CD4-positive, alpha-beta T cell treated with Interleukin-15 for 1 hour (primary cell): ENCODE measurements around the gene APH1B.

ENCODE experiments used
- DNase-seq: peaks from one replicate; pipeline ENCODE4 v3.0.0-alpha.2; 2020

The APH1B gene

GRCh38 chr15:63254991-63255390 lies 22.4 kb upstream of the APH1B start:
- no peak for DNase-seq

- DNase-seq = no peak
Observed at GRCh38 chr15:63255489-63255990, 21.9 kb upstream of the APH1B start.

DNA sequence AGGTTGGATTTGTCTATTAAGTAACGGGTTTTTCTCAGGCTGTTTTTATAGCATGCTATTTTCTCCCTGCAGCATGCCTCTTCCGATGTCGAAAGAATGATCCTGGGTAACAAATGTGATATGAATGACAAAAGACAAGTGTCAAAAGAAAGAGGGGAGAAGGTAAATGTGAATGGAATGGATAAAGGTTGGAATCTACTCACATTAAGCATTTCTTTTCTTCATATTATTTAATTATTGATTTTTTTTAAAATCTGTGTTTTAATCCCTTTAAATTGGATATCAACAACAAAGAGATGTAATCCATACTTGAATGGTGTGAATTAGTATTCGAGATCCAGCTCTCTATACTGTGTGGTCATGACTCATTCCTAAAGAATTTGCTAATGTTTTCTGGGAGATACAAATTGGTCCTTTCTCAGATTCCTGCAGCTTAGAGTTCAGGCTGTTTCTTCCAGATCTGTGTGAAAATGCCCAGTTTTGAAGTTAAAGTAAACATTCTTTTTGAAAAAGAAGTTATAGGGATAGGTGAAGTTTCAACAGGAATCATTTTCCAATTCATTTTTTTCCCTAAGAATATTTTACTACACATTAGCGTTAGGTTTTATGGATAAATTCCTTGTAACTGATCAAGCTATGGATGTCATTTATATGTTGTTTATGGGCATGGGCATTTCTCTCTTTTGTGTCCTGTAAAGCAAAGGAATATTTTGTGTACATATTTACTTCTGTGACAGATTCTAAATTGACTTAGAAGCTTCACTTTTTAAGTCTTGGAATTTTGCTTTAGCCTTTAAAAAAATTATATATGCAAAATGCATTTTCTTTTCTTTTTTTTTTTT lies 20.8 kb upstream of the APH1B start:
- DNase-seq = no peak

- no peak for DNase-seq
Observed at GRCh38 chr15:63258658-63259057, 18.7 kb upstream of the APH1B start.

DNA sequence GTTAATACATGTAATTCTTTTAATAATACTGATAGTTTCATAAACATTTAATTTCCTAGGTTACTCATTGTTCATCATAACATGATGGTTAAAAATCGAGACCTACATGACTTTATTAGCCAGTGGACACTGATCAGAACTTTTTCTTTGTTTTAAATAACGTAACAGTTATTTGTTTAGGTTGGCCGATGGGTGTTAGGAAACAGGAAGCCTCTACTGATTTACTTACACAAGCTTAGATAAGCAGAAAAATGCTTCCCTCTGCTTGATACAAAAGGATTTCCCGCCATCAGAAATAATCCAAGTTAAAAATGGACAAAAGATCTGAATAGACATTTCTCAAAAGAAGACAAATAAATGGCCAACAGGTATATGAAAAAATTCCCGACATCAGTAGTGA lies 16.6 kb upstream of the APH1B start:
- no peak for DNase-seq

DNA sequence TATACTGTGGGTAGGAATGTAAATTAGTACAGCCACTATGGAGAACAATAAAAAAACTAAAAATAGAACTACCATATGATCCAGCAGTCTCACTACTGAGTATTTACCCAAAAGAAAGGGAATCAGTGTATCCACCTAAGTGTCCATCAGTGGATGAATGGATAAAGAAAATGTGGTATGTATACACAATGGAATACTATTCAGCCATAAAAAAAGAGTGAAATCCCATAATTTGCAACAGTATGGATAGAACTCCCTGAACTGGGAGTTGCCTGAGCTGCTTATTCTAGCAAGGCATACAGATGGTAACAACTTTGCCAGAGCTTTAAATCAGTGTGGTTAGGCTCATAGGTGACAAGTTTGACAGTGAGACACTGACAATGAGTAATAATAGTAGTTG lies 16.1 kb upstream of the APH1B start:
- no peak for DNase-seq

GRCh38 chr15:63263519-63263918 lies 13.9 kb upstream of the APH1B start:
- no peak for DNase-seq

DNA sequence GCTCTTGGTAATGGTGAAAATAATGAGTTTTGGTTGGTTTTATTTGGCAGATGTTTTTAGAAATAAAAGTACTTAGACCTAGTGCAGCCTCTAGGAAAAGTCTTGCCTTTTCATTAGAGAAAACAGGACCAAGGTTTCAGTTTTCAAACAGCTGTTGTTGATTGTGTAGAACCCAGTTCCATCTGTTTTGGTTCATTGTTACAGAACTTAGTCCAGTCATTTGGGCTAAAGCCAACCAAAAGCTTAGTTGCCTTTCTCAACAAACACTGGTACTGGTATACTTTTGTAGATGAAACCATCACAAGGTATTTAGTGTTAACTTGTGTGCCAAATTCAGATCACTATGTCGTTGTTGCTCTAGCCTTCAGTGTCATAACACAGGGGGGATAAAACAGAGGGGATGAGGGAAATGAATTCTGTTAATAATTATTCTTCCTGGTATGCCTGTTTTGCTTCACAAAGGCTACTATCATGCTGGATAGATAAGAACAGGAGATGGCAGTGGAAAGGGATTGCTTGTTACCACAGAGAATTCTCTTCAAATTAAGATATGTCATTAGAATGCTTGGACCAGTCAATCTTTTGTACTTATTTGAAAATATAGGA lies 12.6 kb upstream of the APH1B start:
- no peak for DNase-seq

DNA sequence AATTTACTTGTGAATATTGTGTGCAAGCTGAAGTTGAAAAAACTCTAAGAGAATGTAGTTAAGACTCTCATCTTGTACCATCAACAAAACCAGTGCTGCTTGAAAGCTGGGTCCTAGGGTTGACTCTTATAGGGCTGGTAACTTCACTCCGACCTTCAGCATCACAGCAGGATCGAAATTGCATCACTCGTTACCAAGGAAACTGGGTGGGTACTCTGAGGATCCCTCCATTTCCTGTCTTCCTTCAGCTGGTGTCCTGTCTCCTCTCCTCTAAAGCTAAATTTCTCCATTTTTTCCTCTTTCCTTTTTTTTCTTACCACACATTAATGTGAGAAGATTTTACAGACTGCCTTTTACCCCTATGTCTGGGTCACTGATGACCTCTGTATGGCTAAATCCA lies 3.0 kb upstream of the APH1B start:
- no peak for DNase-seq

DNA sequence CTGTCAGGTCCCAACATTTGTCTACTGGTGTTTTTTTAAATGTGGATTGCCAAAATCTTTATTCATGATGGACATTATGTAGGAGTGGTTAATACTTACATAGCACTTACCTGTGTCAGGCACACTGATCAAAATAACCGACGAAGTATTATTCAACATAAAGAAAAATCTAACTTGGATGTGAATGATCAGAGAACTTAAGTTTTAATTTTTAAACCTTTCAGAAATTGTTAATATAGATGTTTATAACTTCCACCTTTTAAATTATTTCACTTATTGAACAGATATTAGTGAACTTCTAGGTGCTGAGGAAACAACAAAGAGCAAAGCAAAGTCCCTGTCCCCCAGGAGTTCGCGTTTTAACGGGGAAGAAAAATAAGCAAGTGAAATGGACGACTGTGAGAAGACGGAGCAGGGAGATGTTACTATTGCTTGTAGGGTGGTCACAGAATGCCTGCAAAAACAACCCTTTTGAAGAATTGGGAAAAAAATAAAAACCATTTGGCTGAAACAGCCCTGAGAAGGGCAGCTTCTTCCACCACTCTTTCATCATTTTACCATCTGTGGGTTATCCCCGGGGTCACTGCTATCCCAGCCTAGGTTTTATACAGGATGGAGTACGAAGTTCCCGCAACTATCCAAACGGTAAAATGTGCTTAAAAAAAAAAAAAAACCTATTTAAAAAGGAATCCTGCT lies 915 bp upstream of the APH1B start:
- no peak for DNase-seq

- DNase-seq = no peak
Observed at GRCh38 chr15:63277893-63278456, 570 bp downstream of the APH1B start.

DNA sequence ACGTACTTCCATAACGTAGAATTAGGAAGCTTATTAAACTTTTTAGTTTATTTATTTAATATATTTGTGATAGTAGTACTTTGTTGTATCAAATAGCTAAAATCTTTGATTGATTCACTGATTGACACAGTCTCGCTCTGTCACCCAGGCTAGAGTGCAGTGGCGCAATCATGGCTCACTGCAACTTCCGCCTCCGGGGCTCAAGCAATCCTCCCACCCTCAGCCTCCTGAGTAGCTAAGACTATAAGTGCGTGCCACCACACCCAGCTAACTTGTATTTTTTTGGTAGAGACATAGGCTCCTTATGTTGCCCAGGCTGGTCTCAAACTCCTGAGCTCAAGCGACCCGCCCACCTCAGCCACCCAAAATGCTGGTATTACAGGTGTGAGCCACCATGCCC lies 5.7 kb downstream of the APH1B start:
- DNase-seq = peak; percentile 62

DNA sequence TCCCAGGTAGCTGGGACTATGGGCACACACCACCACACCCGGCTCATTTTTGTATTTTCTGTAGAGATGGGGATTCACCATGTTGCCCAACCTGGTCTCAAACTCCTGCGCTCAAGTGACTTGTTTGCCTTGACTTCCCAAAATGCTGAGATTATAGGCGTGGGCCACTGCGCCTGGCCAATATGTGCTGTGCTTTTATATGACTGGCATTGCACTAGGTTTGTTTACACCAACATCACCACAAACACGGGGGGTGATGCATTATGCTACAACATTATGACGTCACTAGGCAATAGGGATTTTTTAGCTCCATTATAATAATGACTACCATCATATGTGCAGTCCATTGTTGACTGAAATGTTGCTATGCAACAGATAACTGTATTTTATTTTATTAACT lies 6.9 kb downstream of the APH1B start:
- no peak for DNase-seq

DNA sequence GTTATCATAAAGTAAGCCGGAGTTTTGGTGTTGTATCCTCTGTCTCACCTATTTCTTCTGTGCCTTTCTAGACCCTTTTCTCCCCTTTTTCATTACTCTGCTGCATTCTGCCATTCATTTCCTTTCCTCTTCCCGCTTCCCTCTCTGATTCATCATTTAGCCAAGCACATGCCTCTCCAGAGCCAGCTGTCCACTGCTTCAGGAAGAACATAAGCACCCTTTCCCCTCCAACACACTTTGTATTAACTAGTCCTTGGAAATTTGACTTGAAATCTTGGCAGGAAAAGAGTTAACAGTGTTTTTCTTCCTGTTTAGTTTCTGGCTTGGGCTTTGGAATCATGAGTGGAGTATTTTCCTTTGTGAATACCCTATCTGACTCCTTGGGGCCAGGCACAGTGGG lies 9.7 kb downstream of the APH1B start:
- no peak for DNase-seq

GRCh38 chr15:63288342-63288741 lies 10.9 kb downstream of the APH1B start:
- DNase-seq = no peak

DNA sequence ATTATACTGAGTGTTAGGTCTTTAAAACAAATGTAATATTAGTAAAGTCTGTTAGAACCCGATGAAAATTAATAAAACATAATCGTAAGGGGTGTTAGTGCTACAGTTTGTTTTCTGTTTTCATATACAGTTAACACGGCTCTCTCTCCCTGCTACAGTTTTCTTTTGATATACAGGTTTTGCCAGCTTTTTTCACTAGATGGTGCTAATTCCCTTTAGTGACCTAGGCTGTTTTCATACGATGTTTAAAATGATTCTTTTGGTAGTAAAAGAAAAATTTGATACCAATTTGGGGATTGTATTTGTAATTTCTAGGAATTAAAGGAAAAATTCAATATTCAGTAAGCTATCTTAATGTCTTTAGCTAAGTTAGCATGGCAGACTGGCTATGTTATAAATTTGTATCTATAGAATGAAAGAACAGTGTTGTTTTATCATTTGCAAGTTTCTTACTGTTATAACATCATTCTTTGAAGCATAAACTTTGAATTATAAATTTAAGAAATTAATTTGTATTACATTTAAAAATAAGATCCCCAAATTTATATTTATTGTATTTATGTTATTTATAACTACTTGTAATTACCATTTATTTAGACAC lies 11.5 kb downstream of the APH1B start:
- no peak for DNase-seq

DNA sequence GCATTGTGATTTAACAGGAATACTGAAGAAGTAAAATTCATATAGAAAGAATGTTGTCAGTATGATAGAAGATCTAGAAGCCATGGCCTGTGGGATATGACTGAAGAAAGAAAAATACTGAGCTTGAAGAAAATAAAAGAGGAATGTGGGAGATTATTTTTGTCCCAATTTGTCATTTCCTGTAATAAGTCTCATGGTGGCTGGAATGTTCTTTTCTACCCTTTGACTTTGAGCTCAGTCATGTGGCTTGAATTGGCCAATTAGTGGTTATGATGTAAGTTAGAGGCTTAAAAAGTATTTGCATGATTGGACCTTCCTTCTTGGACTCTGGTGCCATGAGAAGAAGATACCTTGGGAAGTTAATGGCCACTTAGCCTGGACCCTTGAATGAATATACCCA lies 14.1 kb downstream of the APH1B start:
- DNase-seq = no peak

- DNase-seq = no peak
Observed at GRCh38 chr15:63292241-63292640, 14.8 kb downstream of the APH1B start.

DNA sequence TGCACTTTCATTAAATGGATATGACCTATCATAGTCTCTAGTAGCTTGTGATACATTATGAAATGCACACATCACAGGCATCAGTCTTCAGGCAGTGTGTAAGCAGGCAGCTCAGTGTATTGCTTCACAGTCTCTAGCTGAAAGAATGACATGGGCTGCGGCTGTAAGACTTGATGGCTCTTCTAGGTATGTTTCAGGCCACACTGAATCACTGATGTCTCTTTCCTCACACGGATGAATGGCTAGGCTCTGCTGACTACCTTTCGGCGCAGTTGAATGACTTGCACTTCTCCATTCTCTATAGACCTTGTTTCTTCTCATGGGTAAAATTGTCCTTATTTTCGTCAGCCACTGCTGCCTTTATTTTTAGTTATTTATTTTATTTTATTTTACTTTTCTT lies 15.4 kb downstream of the APH1B start:
- DNase-seq = no peak

DNA sequence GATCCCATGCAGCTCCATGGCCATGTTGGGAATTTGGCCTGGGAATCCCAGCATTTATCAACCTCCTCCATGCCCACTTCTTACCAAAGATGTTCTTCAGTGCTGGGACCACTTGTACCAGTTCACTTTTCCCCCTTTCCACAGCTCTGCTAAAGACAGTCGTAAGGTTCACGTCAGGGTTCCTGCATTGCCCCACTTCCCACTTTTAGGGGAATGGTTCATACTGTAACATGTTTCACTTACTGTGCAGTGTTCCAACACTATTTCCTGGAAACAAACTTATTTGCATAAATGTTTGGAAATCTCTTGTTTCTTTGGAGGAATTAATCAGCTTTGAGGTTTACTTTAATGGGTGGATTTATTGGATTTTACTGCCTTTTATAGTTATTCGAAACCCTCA lies 17.0 kb downstream of the APH1B start:
- no peak for DNase-seq

DNA sequence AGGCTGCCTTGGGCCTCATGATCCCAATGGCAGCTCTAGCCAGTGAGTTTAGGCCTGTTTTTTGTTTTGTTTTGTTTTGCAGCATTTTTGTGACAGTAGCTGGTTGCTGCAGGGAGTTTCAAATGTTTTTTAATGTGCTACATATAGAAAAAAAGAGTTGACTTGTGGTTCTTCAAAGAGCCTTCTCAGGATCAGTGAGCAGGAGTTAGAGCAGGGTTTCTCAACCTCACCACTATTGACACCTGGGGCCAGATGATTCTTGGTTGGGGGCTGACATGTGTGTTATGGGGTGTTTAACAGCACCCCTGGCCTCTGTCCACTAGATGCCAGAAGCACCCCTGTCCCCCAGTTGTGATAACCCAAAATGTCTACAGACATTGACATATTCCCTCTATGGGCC lies 17.9 kb downstream of the APH1B start:
- DNase-seq = no peak

DNA sequence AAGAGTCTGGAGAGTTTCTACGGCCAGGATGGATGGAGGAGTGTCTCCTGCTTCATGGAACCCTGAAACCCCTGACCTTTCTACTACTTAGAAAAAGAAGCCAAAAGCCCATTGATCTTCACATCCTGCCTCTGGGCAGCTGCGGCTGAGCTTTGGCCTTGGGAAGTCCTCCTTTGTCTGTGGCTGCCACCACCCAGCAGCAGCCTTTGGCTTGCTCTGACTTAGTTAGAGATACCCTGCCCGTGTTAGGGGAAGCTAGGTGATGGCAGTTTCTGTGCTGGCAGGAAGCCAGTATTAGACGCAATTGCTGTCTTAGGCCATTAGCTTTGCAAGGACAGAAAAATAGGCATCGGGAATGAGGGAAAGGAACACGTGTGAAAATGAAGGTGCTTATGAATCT lies 18.8 kb downstream of the APH1B start:
- DNase-seq = no peak

GRCh38 chr15:63299943-63300575 lies 22.7 kb downstream of the APH1B start:
- DNase-seq = no peak
